Adrenal gland (tissue), 12 donors: ENCODE measurements around the gene CCDC92B. TPM values are rescaled to one million over a fixed set of nuclear protein-coding genes. Genes with fewer than 3 reads are reported as not detected.
A peak's percentile ranks its signal among the peaks of the same experiment; 100 is the strongest.

Experiments used
- DNase-seq, 7 donors: peaks; one replicate each; pipeline ENCODE4 v3.0.0-alpha.2; 2019 to 2020
- H3K27ac ChIP-seq, 5 donors: fragments of 200-600 bp; sonication (generic) in 4 of 5; 1 replicate in 3 of 5; 2 replicates in 2 of 5; pipeline versions ENCODE4 v1.5.1 to v1.8.0; 2016 to 2020; ENCODE audit warnings: mild to moderate bottlenecking in 1 of 5
- H3K27me3 ChIP-seq: fragments of 200-600 bp; 2 replicates; pipeline ENCODE4 v1.8.0; 2021
- H3K36me3 ChIP-seq, 2 donors: fragments of 200-600 bp; replicated peaks in 1 of 2; 1 replicate in 1 of 2; 2 replicates in 1 of 2; pipeline versions ENCODE4 v1.5.1 to v1.8.0; 2018 to 2022
- H3K4me1 ChIP-seq, 2 donors: fragments of 200-600 bp; replicated peaks in 1 of 2; 1 replicate in 1 of 2; 2 replicates in 1 of 2; pipeline versions ENCODE4 v1.5.1 to v1.8.0; 2018 to 2021
- H3K4me3 ChIP-seq, 4 donors: fragments of 200-600 bp; sonication (generic) in 3 of 4; one replicate each; pipeline ENCODE4 v1.5.1; 2016 to 2018
- H3K9me3 ChIP-seq, 3 donors: fragments of 200-600 bp; sonication (generic) in 1 of 3; replicated peaks in 1 of 3; 1 replicate in 2 of 3; 2 replicates in 1 of 3; pipeline versions ENCODE4 v1.5.1 to v1.8.0; 2016 to 2021
- POLR2A ChIP-seq, 2 donors: fragments of 450-650 bp; IDR thresholded peaks; one replicate each; pipeline ENCODE4 v1.6.1; 2017; ENCODE audit warnings: antibody characterized with exemption in 2 of 2, mild to moderate bottlenecking in 2 of 2, moderate library complexity in 1 of 2
- WGBS, 4 donors: extraction: QIAGEN DNeasy Blood & Tissue Kit in 2 of 4; methylation state at CpG; one replicate each; pipeline versions ENCODE4 v1.1.5 to v1.1.7; 2013 to 2017; 5-methylcytosine and 5-hydroxymethylcytosine counted together
- intact Hi-C, 2 donors: fragments of 100-400 bp; cut with DNase I; formaldehyde crosslinking; loops; one replicate each; pipeline versions ENCODE4 v1.14.1 to v1.15.0; 2022 to 2023
- polyA plus RNA-seq, 3 donors: library from polyadenylated mRNA; stranded (reverse); fragments of 200-250 nt in 2 of 3; fragments of 350-450 nt in 1 of 3; fragmentation: Illumina TruSeq in 1 of 3; extraction: RNeasy Lipid Tissue Mini Kit (QIAGEN cat#74804) in 1 of 3; gene quantifications; one replicate each; pipeline ENCODE4 v1.2.3, GENCODE V29; 2013 to 2014
- total RNA-seq, 9 donors: library from RNA; depleted of rRNA in 4 of 9; stranded (reverse); fragments of >200 nt in 4 of 9; fragments of 120-200 nt in 1 of 9; fragmentation: NEBNext Ultra II Directional in 1 of 9; extraction: Animal tissue kit (Norgen Biotek cat#: 25700) in 1 of 9; gene quantifications; one replicate each; pipeline versions ENCODE4 v1.1.0 to v1.2.4, GENCODE V29; 2013 to 2023
- TF ChIP-seq, protein P1 (sequence below), 6 experiments: fragments of 450-650 bp in 4 of 6; fragments of 200-600 bp in 2 of 6; sonication (generic) in 1 of 6; IDR thresholded peaks; 1 replicate in 5 of 6; 2 replicates in 1 of 6; pipeline versions ENCODE4 v1.5.1 to v1.8.0; 2016 to 2021; ENCODE audit warnings: antibody characterized with exemption in 6 of 6, mild to moderate bottlenecking in 2 of 6, moderate library complexity in 1 of 6
- donor health status: healthy with polysubstance abuse.
- donor health status: Bipolar disorder and iron deficiency.
- donor health status: DM: yes; HTN: yes; CAD: no.
- donor health status: DM: no; HTN: no; CAD: no.
- donor health status: DM: no; HTN: no; CAD: no.
- donor health status: DM: yes; HTN: yes; CAD: no.

Gene CCDC92B
- total and polyA plus RNA-seq, 12 donors = 0.10 to 4.7 (median 0.55) TPM; not detected in 3

DNA sequence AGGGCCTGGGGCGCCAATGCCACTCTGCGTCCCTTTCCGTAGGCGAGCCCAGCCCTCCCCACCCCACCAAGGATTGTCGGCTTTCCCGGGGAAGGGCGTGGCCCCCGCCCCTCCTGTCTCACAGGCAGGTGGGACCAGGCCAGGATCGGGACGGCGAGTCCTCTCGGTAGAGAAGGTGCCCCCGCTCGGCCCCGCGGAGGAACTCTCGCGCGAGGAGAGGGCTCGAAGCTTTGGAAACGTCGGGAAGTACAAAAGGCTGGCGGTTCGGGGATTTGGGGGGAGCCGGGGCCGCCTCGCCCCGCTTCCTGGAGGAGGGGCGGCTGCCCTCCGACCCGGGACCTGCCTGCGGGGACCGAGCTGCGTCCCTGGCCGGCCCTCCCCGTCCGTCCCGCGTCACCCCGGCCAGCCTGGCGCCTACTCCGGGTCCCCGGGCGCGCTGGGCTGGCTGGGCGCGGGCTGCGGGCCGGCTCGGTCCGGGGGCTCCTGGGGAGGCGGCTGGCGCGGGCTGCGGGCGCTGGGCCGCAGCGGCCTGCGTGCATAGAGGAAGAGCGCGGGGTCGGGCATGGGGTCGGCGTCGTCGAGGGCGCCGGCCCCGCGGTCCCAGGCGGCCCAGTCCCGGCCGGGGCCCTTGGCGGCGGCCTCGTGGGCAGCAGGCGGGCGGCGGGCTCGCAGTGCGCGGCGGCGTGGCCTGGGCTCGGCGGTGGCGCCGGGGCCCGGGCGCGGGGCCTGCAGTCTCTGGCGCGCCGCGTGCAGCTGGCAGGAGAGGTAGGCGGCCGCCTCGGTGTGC, 25.3 kb downstream of the CCDC92B start:
- Histone ChIP-seq H3K36me3 (no peaks in the 10 kb centered on the region), H3K4me1 (no peaks in the 10 kb centered on the region), H3K4me3 (peak overlapping the region in 1 of 4 donors; percentile 32), H3K9me3 (no peaks in the 10 kb centered on the region), H3K27me3 (peaks cover 11% of the 10 kb centered on the region), H3K27ac (no peak overlapping the region)
- DNase-seq = no peak
- TF ChIP-seq, protein P1, sequence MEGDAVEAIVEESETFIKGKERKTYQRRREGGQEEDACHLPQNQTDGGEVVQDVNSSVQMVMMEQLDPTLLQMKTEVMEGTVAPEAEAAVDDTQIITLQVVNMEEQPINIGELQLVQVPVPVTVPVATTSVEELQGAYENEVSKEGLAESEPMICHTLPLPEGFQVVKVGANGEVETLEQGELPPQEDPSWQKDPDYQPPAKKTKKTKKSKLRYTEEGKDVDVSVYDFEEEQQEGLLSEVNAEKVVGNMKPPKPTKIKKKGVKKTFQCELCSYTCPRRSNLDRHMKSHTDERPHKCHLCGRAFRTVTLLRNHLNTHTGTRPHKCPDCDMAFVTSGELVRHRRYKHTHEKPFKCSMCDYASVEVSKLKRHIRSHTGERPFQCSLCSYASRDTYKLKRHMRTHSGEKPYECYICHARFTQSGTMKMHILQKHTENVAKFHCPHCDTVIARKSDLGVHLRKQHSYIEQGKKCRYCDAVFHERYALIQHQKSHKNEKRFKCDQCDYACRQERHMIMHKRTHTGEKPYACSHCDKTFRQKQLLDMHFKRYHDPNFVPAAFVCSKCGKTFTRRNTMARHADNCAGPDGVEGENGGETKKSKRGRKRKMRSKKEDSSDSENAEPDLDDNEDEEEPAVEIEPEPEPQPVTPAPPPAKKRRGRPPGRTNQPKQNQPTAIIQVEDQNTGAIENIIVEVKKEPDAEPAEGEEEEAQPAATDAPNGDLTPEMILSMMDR (IDR thresholded peaks at IDR 0.05) = no peak
- no peak for TF ChIP-seq POLR2A (IDR thresholded peaks at IDR 0.05)
- intact Hi-C loops = no loop called here
- WGBS, 4 donors = 0 to 5% (median 3%) methylated on average over 2 to 97 of the region's 98 CpGs

DNA sequence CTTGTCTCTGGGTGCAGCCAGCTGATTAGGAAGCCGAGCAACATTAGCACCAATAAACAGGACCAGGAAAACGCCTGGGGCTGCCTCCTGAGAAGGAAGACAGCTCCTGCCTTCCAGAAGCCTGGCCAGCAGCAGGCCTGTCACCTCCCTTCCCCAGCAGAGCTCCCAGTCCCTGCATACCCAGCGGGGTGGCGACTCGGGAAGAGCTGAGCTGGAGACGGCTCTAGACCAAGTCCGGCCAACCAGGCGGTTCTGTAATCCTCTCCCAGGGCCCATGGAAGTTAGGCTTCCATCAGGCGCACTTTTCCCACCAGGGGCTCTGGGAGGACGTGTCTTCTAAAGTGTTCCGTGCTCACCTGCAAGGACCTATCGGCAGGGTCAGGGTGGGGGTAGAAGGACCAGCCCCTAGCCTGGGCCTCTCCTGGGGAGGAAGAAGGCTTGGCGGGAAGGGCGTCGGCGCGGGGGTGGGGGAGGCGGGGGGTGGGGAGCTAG, 25.9 kb downstream of the CCDC92B start:
- Histone ChIP-seq H3K27me3 (peaks cover 11% of the 10 kb centered on the region), H3K4me3 (no peak overlapping the region), H3K9me3 (no peaks in the 10 kb centered on the region), H3K36me3 (no peaks in the 10 kb centered on the region), H3K27ac (no peak overlapping the region), H3K4me1 (no peaks in the 10 kb centered on the region)
- intact Hi-C loops = no loop called here
- no peak for DNase-seq
- WGBS, 4 donors = 42 to 48% (median 43%) methylated on average over 10 to 18 of the region's 18 CpGs; no CpG with 5 or more reads in 1 of the 4 donors
- TF ChIP-seq POLR2A (IDR thresholded peaks at IDR 0.05) = no peak
- TF ChIP-seq, protein P1 (IDR thresholded peaks at IDR 0.05) = no peak

DNA sequence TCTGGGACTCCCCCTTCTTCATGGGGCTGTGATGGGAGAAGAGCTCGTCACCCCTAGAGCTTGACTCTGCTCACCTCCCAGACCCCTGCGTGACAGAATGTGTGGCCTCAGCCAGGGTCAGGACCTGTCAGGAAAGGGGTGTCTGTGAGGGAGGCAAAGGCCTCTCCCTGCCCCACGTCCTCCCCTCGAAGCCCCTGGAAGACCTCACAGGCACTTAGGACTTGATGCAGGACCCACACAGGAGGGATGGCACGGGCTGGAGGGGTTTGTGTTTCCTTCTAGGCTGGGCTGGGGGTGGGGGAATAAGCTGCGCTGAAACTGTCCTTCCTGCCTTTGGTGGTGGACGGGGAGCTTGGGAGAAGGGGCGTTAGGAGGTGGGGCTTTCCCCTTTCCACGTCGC, 26.8 kb downstream of the CCDC92B start:
- Histone ChIP-seq H3K27ac (no peak overlapping the region), H3K9me3 (no peaks in the 10 kb centered on the region), H3K4me3 (no peak overlapping the region), H3K27me3 (peaks cover 11% of the 10 kb centered on the region), H3K4me1 (no peaks in the 10 kb centered on the region), H3K36me3 (no peaks in the 10 kb centered on the region)
- WGBS, 4 donors = 63 to 83% (median 69%) methylated on average over 4 to 10 of the region's 10 CpGs
- intact Hi-C loops = no loop called here
- DNase-seq = no peak
- TF ChIP-seq POLR2A (IDR thresholded peaks at IDR 0.05) = no peak
- TF ChIP-seq, protein P1 (IDR thresholded peaks at IDR 0.05) = no peak

DNA sequence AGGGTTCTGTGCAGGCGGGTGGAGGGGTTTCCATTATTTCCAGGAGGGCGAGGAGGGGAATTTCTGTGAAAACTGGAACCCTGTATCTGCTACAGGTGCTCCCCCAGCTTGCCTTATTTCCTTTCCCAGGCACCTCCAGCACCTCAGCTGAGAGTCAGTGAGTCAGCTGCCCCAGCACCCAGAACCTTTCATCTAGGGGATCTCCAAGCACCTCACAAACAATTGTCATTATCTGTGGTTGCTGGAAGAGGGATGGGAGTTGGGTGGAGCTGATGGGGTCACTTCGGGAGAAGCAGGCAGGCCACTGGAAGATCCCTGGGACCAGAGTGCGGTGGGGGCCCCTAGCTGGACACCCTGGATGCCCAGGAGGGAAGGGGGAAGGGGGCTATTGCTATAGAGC, 27.8 kb downstream of the CCDC92B start:
- no peaks in the 10 kb centered on the region for H3K9me3 ChIP-seq
- intact Hi-C loops = no loop called here

More for the DNA sequence above, 27.8 kb downstream of the CCDC92B start:
- Histone ChIP-seq H3K4me1 (no peaks in the 10 kb centered on the region), H3K36me3 (no peaks in the 10 kb centered on the region), H3K4me3 (no peak overlapping the region), H3K27ac (no peak overlapping the region), H3K27me3 (peaks cover 11% of the 10 kb centered on the region)
- no peak for DNase-seq
- WGBS, 4 donors = 69 to 79% (median 73%) methylated on average over 2 to 4 of the region's 4 CpGs
- TF ChIP-seq POLR2A (IDR thresholded peaks at IDR 0.05) = no peak
- TF ChIP-seq, protein P1 (IDR thresholded peaks at IDR 0.05) = no peak
